GM12878 (cell line): ENCODE measurements around the gene EPHB1. TPM values are rescaled to one million over a fixed set of nuclear protein-coding genes. Genes with fewer than 3 reads are reported as not detected.

Experiments used
- ATAC-seq: fragments of 200-7000 bp; cut with Tn5 transposase; 3 replicates; pipeline ENCODE4 v1.9.1; 2020; ENCODE audit warnings: mild to moderate bottlenecking, moderate library complexity
- BruUV-seq: library from RNA; stranded (reverse); fragments of 400-500 nt; replicated peaks from 2 replicates; lab custom pipeline; 2021; lab: Mats Ljungman, UMichigan
- CTCF ChIA-PET: fragments of 300-600 bp; sonication (Branson Sonifier 250); formaldehyde crosslinking; extraction: SDS; loops from one replicate; lab custom pipeline; 2021; ENCODE audit warnings: inconsistent platforms; lab: Yijun Ruan, JAX
- POLR2A ChIA-PET: fragments of 350-600 bp; formaldehyde crosslinking; extraction: SDS; loops from one replicate; lab custom pipeline; 2021; ENCODE audit warnings: inconsistent platforms; lab: Charles Lee
- RAD21 ChIA-PET: fragments of 300-600 bp; sonication (Branson Sonifier 250); formaldehyde crosslinking; loops from one replicate; lab custom pipeline; 2023; ENCODE audit warnings: antibody characterized with exemption; ENCODE audit not compliant: unreplicated experiment; lab: Charles Lee
- SMC1A ChIA-PET: fragments of 300-600 bp; sonication (Branson Sonifier 250); formaldehyde crosslinking; loops from one replicate; lab custom pipeline; 2023; ENCODE audit not compliant: unreplicated experiment, uncharacterized antibody; lab: Charles Lee
- DNase-seq: peaks from one replicate; pipeline ENCODE4 v3.0.0-alpha.2; 2011; ENCODE audit warnings: low read depth, low spot score
- FAIRE-seq: peaks from 3 replicates; lab custom pipeline; 2011; peaks lifted over from hg19 to GRCh38; lab: Jason Lieb, UNC
- H2AFZ ChIP-seq: 2 replicates; pipeline ENCODE4 v1.6.0; 2011; ENCODE audit warnings: low read depth, low read length, control low read depth; ENCODE audit not compliant: control insufficient read depth
- H3K27ac ChIP-seq: 2 replicates; pipeline ENCODE4 v1.5.1; 2011; ENCODE audit warnings: control low read depth; ENCODE audit not compliant: control insufficient read depth, insufficient read depth
- H3K27me3 ChIP-seq, 2 experiments: replicated peaks in 1 of 2; 2 replicates each; pipeline versions ENCODE4 v1.6.0 to v1.6.1; 2011; ENCODE audit warnings: low read length in 1 of 2; ENCODE audit not compliant: control insufficient read depth in 2 of 2, insufficient read depth in 2 of 2
- H3K36me3 ChIP-seq, 2 experiments: 2 replicates each; pipeline ENCODE4 v1.5.1; 2011; ENCODE audit warnings: low read length in 1 of 2; ENCODE audit not compliant: control insufficient read depth in 2 of 2, insufficient read depth in 2 of 2
- H3K4me1 ChIP-seq: 2 replicates; pipeline ENCODE4 v1.6.1; 2011; ENCODE audit warnings: mild to moderate bottlenecking, low read length, moderate library complexity, mixed read lengths; ENCODE audit not compliant: control insufficient read depth, insufficient read depth
- H3K4me2 ChIP-seq: 2 replicates; pipeline ENCODE4 v1.6.0; 2011; ENCODE audit warnings: control low read depth; ENCODE audit not compliant: control insufficient read depth, insufficient read depth
- H3K4me3 ChIP-seq: fragments of 200-600 bp; sonication (generic); 2 replicates; pipeline ENCODE4 v1.5.1; 2016
- H3K79me2 ChIP-seq: 2 replicates; pipeline ENCODE4 v1.6.0; 2011; ENCODE audit warnings: low read length; ENCODE audit not compliant: control insufficient read depth, insufficient read depth
- H3K9ac ChIP-seq: 2 replicates; pipeline ENCODE4 v1.8.0; 2011; ENCODE audit warnings: low read length, control low read depth, mixed read lengths; ENCODE audit not compliant: control insufficient read depth, insufficient read depth
- H3K9me3 ChIP-seq: replicated peaks from 3 replicates; pipeline ENCODE4 v1.5.1; 2011; ENCODE audit warnings: mild to moderate bottlenecking, low read length; ENCODE audit not compliant: control insufficient read depth, insufficient read depth
- H4K20me1 ChIP-seq: 2 replicates; pipeline ENCODE4 v1.6.0; 2011; ENCODE audit not compliant: control insufficient read depth, insufficient read depth
- CHD1 ChIP-seq: IDR thresholded peaks from 2 replicates; pipeline ENCODE4 v1.6.1; 2012; ENCODE audit warnings: low read depth, low read length, improper control_type of control experiment
- KAT2A ChIP-seq: conservative IDR thresholded peaks from 2 replicates; pipeline ENCODE4 v1.6.1; 2011; ENCODE audit warnings: low read depth, low read length; ENCODE audit not compliant: control insufficient read depth
- NFYA ChIP-seq: IDR thresholded peaks from 2 replicates; pipeline ENCODE4 v1.6.1; 2011; ENCODE audit warnings: low read depth, mild to moderate bottlenecking, low read length, improper control_type of control experiment, borderline replicate concordance
- TCF7 ChIP-seq: IDR thresholded peaks from 2 replicates; pipeline ENCODE4 v1.6.1; 2014; ENCODE audit warnings: antibody characterized with exemption, borderline replicate concordance
- WGBS: methylation state at CpG from one replicate; pipeline ENCODE4 v1.1.6; 2016; ENCODE audit warnings: low lambda C conversion rate; ENCODE audit not compliant: insufficient replicate concordance, insufficient coverage; ENCODE audit errors: missing lambda C conversion rate; 5-methylcytosine and 5-hydroxymethylcytosine counted together
- in situ Hi-C: fragments of 300-500 bp; cut with MboI; formaldehyde crosslinking; loops from 9 replicates; pipeline ENCODE4 v1.14.3; 2018; ENCODE audit warnings: mixed read lengths
- intact Hi-C: fragments of 100-400 bp; cut with micrococcal nuclease; formaldehyde crosslinking; loops from one replicate; pipeline ENCODE4 v1.14.2; 2022; ENCODE audit not compliant: unreplicated experiment
- polyA plus RNA-seq, 11 experiments: library from polyadenylated mRNA; depleted of rRNA in 4 of 11; unstranded in 6 of 11; stranded (reverse) in 5 of 11; fragments of >200 nt; fragmentation: Nextera tagmentation in 4 of 11; fragmentation: Illumina TruSeq in 1 of 11; extraction: Ambion mirVana in 4 of 11; extraction: Trizol in 1 of 11; gene quantifications; 1 replicate in 1 of 11; 2 replicates in 10 of 11; pipeline versions ENCODE4 v1.2.1 to v1.2.3, GENCODE V29; 2011 to 2016; ENCODE audit warnings: inconsistent platforms in 2 of 11, missing spikeins in 2 of 11, low read depth in 1 of 11
- total RNA-seq, 4 experiments: library from RNA; depleted of rRNA in 3 of 4; stranded (reverse); fragments of >200 nt in 3 of 4; fragmentation: Illumina TruSeq in 1 of 4; extraction: Trizol in 1 of 4; gene quantifications; 2 replicates each; pipeline versions ENCODE4 v1.2.1 to v1.2.3, GENCODE V29; 2013 to 2021
- TF ChIP-seq, protein P1 (sequence below): fragments of 150-350 bp; IDR thresholded peaks from 2 replicates; pipeline ENCODE4 v1.6.1; 2016; ENCODE audit warnings: low read depth, low read length
- TF ChIP-seq, protein P2 (sequence below): fragments of 450-650 bp; formaldehyde crosslinking; IDR thresholded peaks from 2 replicates; pipeline ENCODE4 v1.4.0; 2020; ENCODE audit warnings: mild to moderate bottlenecking, moderate library complexity

The EPHB1 gene
- total and polyA plus RNA-seq, 10 of the 15 experiments (the other 5 are each of a cell fraction or from before 2014, with no cell fraction given), result 0.33 to 23.8 (median 1.2) TPM

DNA sequence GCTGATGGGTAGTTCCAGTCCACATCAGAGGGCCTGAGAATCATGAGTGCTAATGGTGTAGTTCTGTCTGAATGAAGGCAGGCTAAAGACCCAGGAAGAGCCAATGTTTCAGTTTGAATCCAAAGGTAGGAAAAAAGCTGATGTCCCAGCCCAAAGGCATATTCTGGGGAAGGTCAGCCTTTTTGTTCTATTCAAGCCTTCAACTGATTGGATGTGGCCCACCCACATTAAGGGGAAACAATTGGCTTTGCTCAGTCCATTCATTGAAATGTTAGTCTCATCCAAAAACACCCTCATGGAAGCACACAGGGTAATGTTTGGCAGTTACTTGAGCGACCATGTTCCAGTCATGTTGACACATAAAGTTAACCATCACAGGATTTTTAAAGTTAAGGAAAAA lies 25.9 kb downstream of the EPHB1 start:
- H3K9ac ChIP-seq, result no peak overlapping the region
- H3K27ac ChIP-seq, result no peak overlapping the region
- in situ Hi-C loops (no loop called here), intact Hi-C loops (no loop called here)
- TF ChIP-seq, protein P1, sequence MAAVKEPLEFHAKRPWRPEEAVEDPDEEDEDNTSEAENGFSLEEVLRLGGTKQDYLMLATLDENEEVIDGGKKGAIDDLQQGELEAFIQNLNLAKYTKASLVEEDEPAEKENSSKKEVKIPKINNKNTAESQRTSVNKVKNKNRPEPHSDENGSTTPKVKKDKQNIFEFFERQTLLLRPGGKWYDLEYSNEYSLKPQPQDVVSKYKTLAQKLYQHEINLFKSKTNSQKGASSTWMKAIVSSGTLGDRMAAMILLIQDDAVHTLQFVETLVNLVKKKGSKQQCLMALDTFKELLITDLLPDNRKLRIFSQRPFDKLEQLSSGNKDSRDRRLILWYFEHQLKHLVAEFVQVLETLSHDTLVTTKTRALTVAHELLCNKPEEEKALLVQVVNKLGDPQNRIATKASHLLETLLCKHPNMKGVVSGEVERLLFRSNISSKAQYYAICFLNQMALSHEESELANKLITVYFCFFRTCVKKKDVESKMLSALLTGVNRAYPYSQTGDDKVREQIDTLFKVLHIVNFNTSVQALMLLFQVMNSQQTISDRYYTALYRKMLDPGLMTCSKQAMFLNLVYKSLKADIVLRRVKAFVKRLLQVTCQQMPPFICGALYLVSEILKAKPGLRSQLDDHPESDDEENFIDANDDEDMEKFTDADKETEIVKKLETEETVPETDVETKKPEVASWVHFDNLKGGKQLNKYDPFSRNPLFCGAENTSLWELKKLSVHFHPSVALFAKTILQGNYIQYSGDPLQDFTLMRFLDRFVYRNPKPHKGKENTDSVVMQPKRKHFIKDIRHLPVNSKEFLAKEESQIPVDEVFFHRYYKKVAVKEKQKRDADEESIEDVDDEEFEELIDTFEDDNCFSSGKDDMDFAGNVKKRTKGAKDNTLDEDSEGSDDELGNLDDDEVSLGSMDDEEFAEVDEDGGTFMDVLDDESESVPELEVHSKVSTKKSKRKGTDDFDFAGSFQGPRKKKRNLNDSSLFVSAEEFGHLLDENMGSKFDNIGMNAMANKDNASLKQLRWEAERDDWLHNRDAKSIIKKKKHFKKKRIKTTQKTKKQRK, result no peak
- TF ChIP-seq CHD1 (no peak), NFYA (no peak), KAT2A (no peak), TCF7 (no peak)
- TF ChIP-seq, protein P2, sequence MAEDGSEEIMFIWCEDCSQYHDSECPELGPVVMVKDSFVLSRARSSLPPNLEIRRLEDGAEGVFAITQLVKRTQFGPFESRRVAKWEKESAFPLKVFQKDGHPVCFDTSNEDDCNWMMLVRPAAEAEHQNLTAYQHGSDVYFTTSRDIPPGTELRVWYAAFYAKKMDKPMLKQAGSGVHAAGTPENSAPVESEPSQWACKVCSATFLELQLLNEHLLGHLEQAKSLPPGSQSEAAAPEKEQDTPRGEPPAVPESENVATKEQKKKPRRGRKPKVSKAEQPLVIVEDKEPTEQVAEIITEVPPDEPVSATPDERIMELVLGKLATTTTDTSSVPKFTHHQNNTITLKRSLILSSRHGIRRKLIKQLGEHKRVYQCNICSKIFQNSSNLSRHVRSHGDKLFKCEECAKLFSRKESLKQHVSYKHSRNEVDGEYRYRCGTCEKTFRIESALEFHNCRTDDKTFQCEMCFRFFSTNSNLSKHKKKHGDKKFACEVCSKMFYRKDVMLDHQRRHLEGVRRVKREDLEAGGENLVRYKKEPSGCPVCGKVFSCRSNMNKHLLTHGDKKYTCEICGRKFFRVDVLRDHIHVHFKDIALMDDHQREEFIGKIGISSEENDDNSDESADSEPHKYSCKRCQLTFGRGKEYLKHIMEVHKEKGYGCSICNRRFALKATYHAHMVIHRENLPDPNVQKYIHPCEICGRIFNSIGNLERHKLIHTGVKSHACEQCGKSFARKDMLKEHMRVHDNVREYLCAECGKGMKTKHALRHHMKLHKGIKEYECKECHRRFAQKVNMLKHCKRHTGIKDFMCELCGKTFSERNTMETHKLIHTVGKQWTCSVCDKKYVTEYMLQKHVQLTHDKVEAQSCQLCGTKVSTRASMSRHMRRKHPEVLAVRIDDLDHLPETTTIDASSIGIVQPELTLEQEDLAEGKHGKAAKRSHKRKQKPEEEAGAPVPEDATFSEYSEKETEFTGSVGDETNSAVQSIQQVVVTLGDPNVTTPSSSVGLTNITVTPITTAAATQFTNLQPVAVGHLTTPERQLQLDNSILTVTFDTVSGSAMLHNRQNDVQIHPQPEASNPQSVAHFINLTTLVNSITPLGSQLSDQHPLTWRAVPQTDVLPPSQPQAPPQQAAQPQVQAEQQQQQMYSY (CRISPR knock-in tag), result no peak
- no TSS peak for BruUV-seq
- RAD21 ChIA-PET, result no interaction called here
- no peaks in the 10 kb centered on the region for H4K20me1 ChIP-seq
- no peaks in the 10 kb centered on the region for H3K27me3 ChIP-seq
- H3K4me1 ChIP-seq, result peaks cover 13% of the 10 kb centered on the region
- peaks cover 20% of the 10 kb centered on the region for H3K79me2 ChIP-seq
- no peak overlapping the region for H3K4me2 ChIP-seq
- no peak overlapping the region for H2AFZ ChIP-seq
- DNase-seq (no peak), FAIRE-seq (no peak), ATAC-seq (no peak)
- CTCF ChIA-PET, result interaction anchor here (1.2 kb wide), 1 partner anchor 20 kb away, joined by 3 read pairs; no protein-coding TSS in a partner anchor
- H3K36me3 ChIP-seq, result peaks cover 0 to 5% of the 10 kb centered on the region in 2 experiments; a peak in 1 of 4 replicates
- SMC1A ChIA-PET, result no interaction called here
- no peaks in the 10 kb centered on the region; the same call in 2 of the 3 replicates for H3K9me3 ChIP-seq
- no peak overlapping the region for H3K4me3 ChIP-seq
- POLR2A ChIA-PET, result no interaction called here
- 28% methylated on average over 1 of the region's 1 CpG for WGBS
